Calu3 (cell line): ENCODE results near the gene SPAG7. TPM values are rescaled to one million over a fixed set of nuclear protein-coding genes. Genes with fewer than 3 reads are reported as not detected.
"Not testable (repeated sequence)": the region's sequence is repeated elsewhere in the genome, so short reads cannot be mapped to it uniquely, and the experiment has no call there.

Experiments
- BruUV-seq: library from RNA; stranded (reverse); fragments of 400-500 nt; replicated peaks from 2 replicates; lab custom pipeline; 2021; lab: Mats Ljungman, UMichigan
- CTCF ChIA-PET: fragments of 300-600 bp; sonication (Branson Sonifier 250); formaldehyde crosslinking; loops from one replicate; lab custom pipeline; 2022; ENCODE audit warnings: antibody characterized with exemption; lab: Charles Lee
- DNase-seq: peaks from one replicate; pipeline ENCODE4 v3.0.0; 2022
- H3K27ac Mint-ChIP-seq: one replicate; pipeline ENCODE4 v1.8.0; 2022; ENCODE audit warnings: mixed read lengths; ENCODE audit not compliant: unreplicated experiment
- H3K27me3 Mint-ChIP-seq: one replicate; pipeline ENCODE4 v1.8.0; 2022; ENCODE audit warnings: mixed read lengths; ENCODE audit not compliant: unreplicated experiment
- H3K36me3 Mint-ChIP-seq: one replicate; pipeline ENCODE4 v1.8.0; 2022; ENCODE audit warnings: mild to moderate bottlenecking, moderate library complexity, mixed read lengths; ENCODE audit not compliant: insufficient read depth, unreplicated experiment
- H3K4me1 Mint-ChIP-seq: one replicate; pipeline ENCODE4 v1.8.0; 2022; ENCODE audit warnings: mild to moderate bottlenecking, low read depth, mixed read lengths; ENCODE audit not compliant: unreplicated experiment
- H3K4me3 Mint-ChIP-seq: one replicate; pipeline ENCODE4 v1.8.0; 2022; ENCODE audit warnings: mild to moderate bottlenecking, low read depth, moderate library complexity, mixed read lengths; ENCODE audit not compliant: unreplicated experiment
- H3K9me3 Mint-ChIP-seq: one replicate; pipeline ENCODE4 v1.8.0; 2022; ENCODE audit warnings: low read depth, mixed read lengths; ENCODE audit not compliant: unreplicated experiment
- CTCF ChIP-seq: fragments of 200-600 bp; IDR thresholded peaks from one replicate; pipeline ENCODE4 v1.8.0; 2022; ENCODE audit warnings: antibody characterized with exemption; ENCODE audit not compliant: unreplicated experiment
- intact Hi-C: fragments of 100-400 bp; cut with micrococcal nuclease; formaldehyde crosslinking; loops from one replicate; pipeline ENCODE4 v1.10.0; 2022; ENCODE audit not compliant: unreplicated experiment
- microRNA-seq: library from miRNA; unstranded; fragments of <30 nt; microRNA quantifications from one replicate; pipeline ENCODE4 v1.2.0, GENCODE V29; 2022
- total RNA-seq: library from RNA; stranded (reverse); gene quantifications from 2 replicates; pipeline ENCODE4 v1.2.3, GENCODE V29; 2022

The SPAG7 gene
- total RNA-seq, 1 experiment from 2014 or later: 34.3 TPM

GRCh38 chr17:4920351-4921048 lies 47.1 kb downstream of the SPAG7 start:
- H3K4me3 Mint-ChIP-seq: no peak overlapping the region
- CTCF ChIA-PET: no interaction called here
- no peaks in the 10 kb centered on the region for H3K4me1 Mint-ChIP-seq
- TF ChIP-seq CTCF: no peak
- no peaks in the 10 kb centered on the region for H3K9me3 Mint-ChIP-seq
- H3K27ac Mint-ChIP-seq: no peak overlapping the region
- intact Hi-C loops: no loop called here
- BruUV-seq: no TSS peak
- H3K36me3 Mint-ChIP-seq: peaks cover 4% of the 10 kb centered on the region
- no peak for DNase-seq
- H3K27me3 Mint-ChIP-seq: no peaks in the 10 kb centered on the region

GRCh38 chr17:4919511-4920047 lies 48.0 kb downstream of the SPAG7 start:
- H3K27ac Mint-ChIP-seq: no peak overlapping the region
- H3K27me3 Mint-ChIP-seq: no peaks in the 10 kb centered on the region
- no peak overlapping the region for H3K4me3 Mint-ChIP-seq
- H3K4me1 Mint-ChIP-seq: no peaks in the 10 kb centered on the region
- CTCF ChIA-PET: no interaction called here
- no peak for TF ChIP-seq CTCF
- DNase-seq: no peak
- H3K36me3 Mint-ChIP-seq: peaks cover 4% of the 10 kb centered on the region
- H3K9me3 Mint-ChIP-seq: no peaks in the 10 kb centered on the region
- intact Hi-C loops: loop anchor here (10.0 kb wide), 1 partner anchor 65 kb away; the partner anchor contains the start of gene CAMTA2
- no TSS peak for BruUV-seq

- H3K4me3 Mint-ChIP-seq, H3K27me3 Mint-ChIP-seq, H3K27ac Mint-ChIP-seq, BruUV-seq, H3K36me3 Mint-ChIP-seq, DNase-seq, H3K9me3 Mint-ChIP-seq, H3K4me1 Mint-ChIP-seq: not testable (repeated sequence)
- intact Hi-C loops: loop anchor here (10.0 kb wide), 1 partner anchor 70 kb away; the partner anchor contains the start of gene CAMTA2
- CTCF ChIA-PET: interaction anchor here (0.6 to 1.0 kb wide), 3 partner anchors 53 to 1586 kb away, joined by 3 read pairs; partner anchors contain the start of gene SPAG7
Measured at GRCh38 chr17:4914551-4914950, 53.1 kb downstream of the SPAG7 start.

GRCh38 chr17:4913994-4914393 lies 53.6 kb downstream of the SPAG7 start:
- no peaks in the 10 kb centered on the region for H3K9me3 Mint-ChIP-seq
- intact Hi-C loops: loop anchor here (10.0 kb wide), 1 partner anchor 71 kb away; the partner anchor contains the start of gene CAMTA2
- CTCF ChIA-PET: interaction anchor here (0.6 to 1.0 kb wide), 3 partner anchors 9 to 599 kb away, joined by 3 to 7 read pairs (median 3); partner anchors contain the start of gene SPAG7
- no peak for TF ChIP-seq CTCF
- H3K27ac Mint-ChIP-seq: no peak overlapping the region
- BruUV-seq: no TSS peak
- H3K27me3 Mint-ChIP-seq: no peaks in the 10 kb centered on the region
- no peaks in the 10 kb centered on the region for H3K36me3 Mint-ChIP-seq
- no peaks in the 10 kb centered on the region for H3K4me1 Mint-ChIP-seq
- H3K4me3 Mint-ChIP-seq: no peak overlapping the region
- no peak for DNase-seq

Small RNAs within 50 kb of the gene (microRNA-seq; reads per million reads assigned to microRNA genes)
- gene MIR6864: not detected
- gene MIR6865: not detected

Other genes starting within 250 kb of the SPAG7 start
- 10.9 and 13.5 TPM in 2 replicates for gene MED11, start 236.4 kb downstream of the SPAG7 start, total RNA-seq
- gene ZMYND15, start 228.0 kb downstream of the SPAG7 start, total RNA-seq: 2.2 and 2.5 TPM in 2 replicates
- 73.1 and 77.6 TPM in 2 replicates for gene CXCL16, start 227.9 kb downstream of the SPAG7 start, total RNA-seq
- gene TM4SF5, start 195.9 kb downstream of the SPAG7 start, total RNA-seq: 0.54 and 0.56 TPM in 2 replicates
- 0.59 TPM in 1 of 2 replicates, not detected in the other for gene VMO1, start 181.5 kb downstream of the SPAG7 start, total RNA-seq
- gene GLTPD2, start 178.9 kb downstream of the SPAG7 start, total RNA-seq: 0.71 and 0.76 TPM in 2 replicates
- 121 and 132 TPM in 2 replicates for gene PSMB6, start 171.7 kb downstream of the SPAG7 start, total RNA-seq
- gene PLD2, start 160.7 kb downstream of the SPAG7 start, total RNA-seq: 11.0 and 13.0 TPM in 2 replicates
- 86.8 and 106 TPM in 2 replicates for gene MINK1, start 134.5 kb downstream of the SPAG7 start, total RNA-seq
- gene C17orf107, start 68.3 kb downstream of the SPAG7 start, total RNA-seq: 2.1 and 3.2 TPM in 2 replicates
- gene CHRNE, start 64.7 kb downstream of the SPAG7 start, total RNA-seq: 0.19 TPM in 1 of 2 replicates, not detected in the other
- not detected in 2 replicates for gene GP1BA, start 35.5 kb downstream of the SPAG7 start, total RNA-seq
- gene SLC25A11, start 27.8 kb downstream of the SPAG7 start, total RNA-seq: 37.7 and 38.4 TPM in 2 replicates
- gene RNF167, start 27.5 kb downstream of the SPAG7 start, total RNA-seq: 65.2 and 77.0 TPM in 2 replicates
- gene PFN1, start 19.3 kb downstream of the SPAG7 start, total RNA-seq: 580 and 605 TPM in 2 replicates
- gene ENO3, start 16.7 kb downstream of the SPAG7 start, total RNA-seq: 12.3 and 12.9 TPM in 2 replicates
- 21.4 and 32.3 TPM in 2 replicates for gene CAMTA2, start 19.9 kb upstream of the SPAG7 start, total RNA-seq
- 0.54 TPM in 1 of 2 replicates, not detected in the other for gene INCA1, start 29.7 kb upstream of the SPAG7 start, total RNA-seq
- gene KIF1C, start 30.1 kb upstream of the SPAG7 start, total RNA-seq: 65.9 and 69.4 TPM in 2 replicates
- 0.34 TPM in 1 of 2 replicates, not detected in the other for gene SLC52A1, start 67.6 kb upstream of the SPAG7 start, total RNA-seq
- gene ZFP3, start 110.7 kb upstream of the SPAG7 start, total RNA-seq: not detected in 2 replicates
- gene ZNF232, start 144.1 kb upstream of the SPAG7 start, total RNA-seq: 7.1 and 8.4 TPM in 2 replicates
- not detected in 2 replicates for gene USP6, start 148.2 kb upstream of the SPAG7 start, total RNA-seq
- 12.9 and 13.3 TPM in 2 replicates for gene ZNF594, start 224.1 kb upstream of the SPAG7 start, total RNA-seq